Keratinocyte (primary cell): ENCODE results near the gene AHCYL2. TPM values are rescaled to one million over a fixed set of nuclear protein-coding genes. Genes with fewer than 3 reads are reported as not detected.

ENCODE experiments used
- DNase-seq: peaks from one replicate; pipeline ENCODE4 v3.0.0-alpha.2; 2011; ENCODE audit warnings: low read depth, missing footprints, low spot score
- FAIRE-seq: peaks from 2 replicates; lab custom pipeline; 2011; peaks lifted over from hg19 to GRCh38; lab: Jason Lieb, UNC
- H2AFZ ChIP-seq: 2 replicates; pipeline ENCODE4 v1.6.0; 2012; ENCODE audit warnings: low read length, control low read depth, inconsistent platforms; ENCODE audit not compliant: control insufficient read depth
- H3K27ac ChIP-seq: 2 replicates; pipeline ENCODE4 v1.5.1; 2011; ENCODE audit warnings: low read length; ENCODE audit not compliant: control insufficient read depth, insufficient read depth
- H3K27me3 ChIP-seq: 3 replicates; pipeline ENCODE4 v1.6.0; 2011; ENCODE audit warnings: low read length; ENCODE audit not compliant: control insufficient read depth, insufficient read depth; ENCODE audit errors: extremely low read depth
- H3K36me3 ChIP-seq, 2 experiments: 2 replicates in 1 of 2; 3 replicates in 1 of 2; pipeline ENCODE4 v1.5.1; 2011; ENCODE audit warnings: low read length in 2 of 2, mild to moderate bottlenecking in 1 of 2; ENCODE audit not compliant: control insufficient read depth in 2 of 2, insufficient read depth in 2 of 2; ENCODE audit errors: extremely low read depth in 1 of 2
- H3K4me1 ChIP-seq: 3 replicates; pipeline ENCODE4 v1.5.1; 2011; ENCODE audit warnings: low read length; ENCODE audit not compliant: control insufficient read depth, insufficient read depth; ENCODE audit errors: extremely low read depth
- H3K4me2 ChIP-seq: 3 replicates; pipeline ENCODE4 v1.6.0; 2011; ENCODE audit warnings: low read depth, low read length; ENCODE audit not compliant: control insufficient read depth, insufficient read depth; ENCODE audit errors: extremely low read depth
- H3K4me3 ChIP-seq, 3 experiments: fragments of 200-600 bp in 1 of 3; sonication (generic) in 1 of 3; 2 replicates in 2 of 3; 3 replicates in 1 of 3; pipeline ENCODE4 v1.5.1; 2011 to 2016; ENCODE audit warnings: low read length in 3 of 3, mild to moderate bottlenecking in 3 of 3, control low read depth in 2 of 3, inconsistent platforms in 1 of 3, low read depth in 1 of 3, mixed read lengths in 1 of 3, mixed run types in 1 of 3, moderate library complexity in 1 of 3; ENCODE audit not compliant: control insufficient read depth in 2 of 3, insufficient read depth in 2 of 3; ENCODE audit errors: extremely low read depth in 1 of 3
- H3K79me2 ChIP-seq: 2 replicates; pipeline ENCODE4 v1.6.0; 2012; ENCODE audit warnings: low read length; ENCODE audit not compliant: control insufficient read depth, insufficient read depth
- H3K9ac ChIP-seq: 3 replicates; pipeline ENCODE4 v1.6.0; 2011; ENCODE audit warnings: low read length; ENCODE audit not compliant: control insufficient read depth, insufficient read depth; ENCODE audit errors: extremely low read depth
- H3K9me1 ChIP-seq: 3 replicates; pipeline ENCODE4 v1.6.0; 2011; ENCODE audit warnings: low read length; ENCODE audit not compliant: control insufficient read depth, insufficient read depth; ENCODE audit errors: extremely low read depth
- H3K9me3 ChIP-seq: 2 replicates; pipeline ENCODE4 v1.5.1; 2012; ENCODE audit warnings: low read depth, low read length; ENCODE audit not compliant: control insufficient read depth
- H4K20me1 ChIP-seq: 3 replicates; pipeline ENCODE4 v1.6.0; 2011; ENCODE audit warnings: low read length; ENCODE audit not compliant: control insufficient read depth, insufficient read depth; ENCODE audit errors: extremely low read depth
- EZH2 ChIP-seq: IDR thresholded peaks from one replicate; pipeline ENCODE4 v1.6.1; 2012; ENCODE audit warnings: inconsistent platforms, mild to moderate bottlenecking, low read length, moderate library complexity
- dilution Hi-C: fragments of 300-500 bp; cut with MboI; formaldehyde crosslinking; loops from one replicate; pipeline ENCODE4 v1.7.0; 2020; ENCODE audit warnings: low sequenced_read_pairs; ENCODE audit not compliant: extremely low pct_ligation_motif_present
- polyA plus RNA-seq, 5 experiments: library from polyadenylated mRNA; depleted of rRNA in 3 of 5; stranded (reverse) in 3 of 5; stranded (forward) in 1 of 5; unstranded in 1 of 5; fragments of >200 nt; gene quantifications; 1 replicate in 1 of 5; 2 replicates in 3 of 5; 3 replicates in 1 of 5; pipeline versions ENCODE4 v1.2.1 to v1.2.3, GENCODE V29; 2011 to 2012; ENCODE audit warnings: missing spikeins in 2 of 5, low read depth in 1 of 5, low replicate concordance in 1 of 5
- TF ChIP-seq, protein P1 (sequence below), 3 experiments: IDR thresholded peaks in 1 of 3; conservative IDR thresholded peaks in 1 of 3; optimal IDR thresholded peaks in 1 of 3; 2 replicates in 2 of 3; 3 replicates in 1 of 3; pipeline versions ENCODE3 to v1.5.1; 2011; ENCODE audit warnings: low read length in 3 of 3, mild to moderate bottlenecking in 3 of 3, moderate library complexity in 2 of 3, control low read depth in 1 of 3, inconsistent platforms in 1 of 3; ENCODE audit not compliant: insufficient read depth in 2 of 3; ENCODE audit errors: extremely low read depth in 1 of 3

Gene AHCYL2
- polyA plus RNA-seq, 1 donor (not counting 4 experiments of a cell fraction or from before 2014, with no cell fraction given) = 32.8 TPM

DNA sequence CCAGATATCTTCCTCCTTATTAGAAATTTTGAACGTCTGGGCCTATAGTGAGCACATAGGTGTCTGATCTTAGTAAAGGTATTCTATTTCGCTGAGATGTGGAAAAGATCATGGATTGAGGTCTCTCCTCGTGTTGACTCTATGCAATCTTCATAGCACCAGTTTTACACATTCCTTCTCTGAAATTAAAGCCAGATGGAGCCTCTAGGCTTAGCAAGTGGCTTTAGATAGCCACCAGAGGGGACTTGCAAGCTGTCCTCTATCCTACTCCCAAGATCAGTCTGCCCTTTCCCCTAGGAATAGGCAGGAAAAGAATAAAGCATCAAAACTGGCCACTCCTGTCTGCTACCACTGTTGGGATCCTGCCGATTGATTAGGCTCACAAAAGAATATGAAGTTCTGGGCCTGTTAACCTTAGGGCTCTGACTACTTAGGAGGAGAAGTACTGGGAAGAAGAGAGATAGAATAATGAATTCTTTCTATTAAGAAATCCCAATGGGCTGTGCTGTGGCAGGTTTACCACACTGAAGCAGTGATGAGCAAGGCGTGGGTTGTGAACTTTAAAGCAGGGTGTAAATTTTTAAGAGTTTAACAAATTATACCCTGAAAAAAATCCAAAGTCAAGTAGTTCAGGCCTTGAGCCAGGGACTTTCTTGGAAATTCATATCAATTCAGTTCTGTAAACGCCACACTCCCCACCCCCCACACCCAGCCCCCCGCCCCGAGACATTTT is 207.2 kb downstream of the AHCYL2 start:
- no peaks in the 10 kb centered on the region for H3K9me1 ChIP-seq
- H4K20me1 ChIP-seq = no peaks in the 10 kb centered on the region
- dilution Hi-C loops = no loop called here
- peaks cover 7% of the 10 kb centered on the region for H3K79me2 ChIP-seq
- H3K9me3 ChIP-seq = no peaks in the 10 kb centered on the region
- DNase-seq = no peak
- no peak overlapping the region for H3K4me3 ChIP-seq
- no peak for FAIRE-seq
- H3K9ac ChIP-seq = no peak overlapping the region
- H3K4me2 ChIP-seq = no peak overlapping the region
- H3K4me1 ChIP-seq = peaks cover 25% of the 10 kb centered on the region
- no peaks in the 10 kb centered on the region for H3K27me3 ChIP-seq
- H3K36me3 ChIP-seq = peaks cover 2 to 4% of the 10 kb centered on the region in 2 experiments
- H3K27ac ChIP-seq = no peak overlapping the region
- TF ChIP-seq EZH2 = no peak
- H2AFZ ChIP-seq = no peak overlapping the region

DNA sequence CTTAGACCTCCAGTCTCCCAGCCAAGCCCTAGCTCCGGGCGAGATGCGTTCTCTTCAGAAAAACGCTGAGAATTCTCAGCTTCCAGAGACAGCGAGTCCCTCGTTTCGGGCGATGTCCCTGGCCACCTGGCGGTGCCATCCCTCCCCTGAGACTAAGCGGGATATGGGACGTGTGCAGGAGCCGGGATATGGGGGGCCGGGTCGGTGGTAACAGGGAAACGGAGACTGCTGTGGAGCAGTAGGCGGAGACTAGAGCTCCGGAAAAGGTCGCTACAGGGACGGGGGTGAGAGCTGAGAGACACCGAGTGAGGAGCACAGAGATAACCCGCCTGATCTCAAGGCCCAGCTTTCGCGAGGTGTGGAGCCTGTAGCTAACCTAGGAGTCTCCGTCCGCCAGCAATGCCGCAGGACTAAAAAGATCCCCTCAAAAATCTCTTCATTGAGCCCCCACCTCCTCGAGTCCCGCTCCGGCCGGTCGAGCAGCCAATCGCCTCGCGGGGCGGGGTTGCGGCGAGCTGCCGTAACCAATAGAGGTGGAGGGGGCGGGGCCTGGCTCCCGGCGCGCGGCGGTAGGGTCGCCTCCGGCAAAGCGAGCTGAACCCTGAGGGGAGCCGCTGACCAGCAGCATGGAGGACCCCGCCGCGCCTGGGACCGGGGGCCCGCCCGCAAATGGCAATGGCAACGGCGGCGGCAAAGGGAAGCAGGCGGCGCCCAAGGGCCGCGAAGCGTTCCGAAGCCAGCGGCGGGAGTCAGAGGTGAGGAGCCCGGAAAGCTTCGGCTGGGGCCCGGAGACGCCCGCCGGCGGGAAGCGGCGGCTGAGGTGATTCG is 209.2 kb downstream of the AHCYL2 start, which contains the start of gene STRIP2:
TSS of gene STRIP2 (plus strand) at position 586 of the 828 bp plus-strand sequence. CDS start at position 627, 41 bp downstream.
- Histone ChIP-seq H3K9me1 (no peaks in the 10 kb centered on the region), H3K4me2 (peak within 1 kb of the TSS; percentile 93), H3K9me3 (no peaks in the 10 kb centered on the region), H3K36me3 (no peaks in the 10 kb centered on the region), H3K9ac (peak within 1 kb of the TSS; percentile 87), H3K27ac (peak within 1 kb of the TSS; percentile 73), H3K4me1 (peaks cover 38% of the 10 kb centered on the region), H4K20me1 (no peaks in the 10 kb centered on the region), H2AFZ (peak within 1 kb of the TSS; percentile 98), H3K27me3 (no peaks in the 10 kb centered on the region), H3K79me2 (peaks cover 7% of the 10 kb centered on the region), H3K4me3 (peak within 1 kb of the TSS; percentile 68 to 89 (median 87))
- TF ChIP-seq, protein P1, sequence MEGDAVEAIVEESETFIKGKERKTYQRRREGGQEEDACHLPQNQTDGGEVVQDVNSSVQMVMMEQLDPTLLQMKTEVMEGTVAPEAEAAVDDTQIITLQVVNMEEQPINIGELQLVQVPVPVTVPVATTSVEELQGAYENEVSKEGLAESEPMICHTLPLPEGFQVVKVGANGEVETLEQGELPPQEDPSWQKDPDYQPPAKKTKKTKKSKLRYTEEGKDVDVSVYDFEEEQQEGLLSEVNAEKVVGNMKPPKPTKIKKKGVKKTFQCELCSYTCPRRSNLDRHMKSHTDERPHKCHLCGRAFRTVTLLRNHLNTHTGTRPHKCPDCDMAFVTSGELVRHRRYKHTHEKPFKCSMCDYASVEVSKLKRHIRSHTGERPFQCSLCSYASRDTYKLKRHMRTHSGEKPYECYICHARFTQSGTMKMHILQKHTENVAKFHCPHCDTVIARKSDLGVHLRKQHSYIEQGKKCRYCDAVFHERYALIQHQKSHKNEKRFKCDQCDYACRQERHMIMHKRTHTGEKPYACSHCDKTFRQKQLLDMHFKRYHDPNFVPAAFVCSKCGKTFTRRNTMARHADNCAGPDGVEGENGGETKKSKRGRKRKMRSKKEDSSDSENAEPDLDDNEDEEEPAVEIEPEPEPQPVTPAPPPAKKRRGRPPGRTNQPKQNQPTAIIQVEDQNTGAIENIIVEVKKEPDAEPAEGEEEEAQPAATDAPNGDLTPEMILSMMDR (optimal IDR thresholded peaks at IDR 0.05 in 1 of 3, IDR thresholded peaks at IDR 0.05 in 1 of 3, conservative IDR thresholded peaks at IDR 0.05 in 1 of 3; ENCODE audit: extremely low read depth in 1 of 3, insufficient read depth in 2 of 3, low read length in 3 of 3) = peak in 2 of 3 experiments; percentile 17 to 33
- no peak for TF ChIP-seq EZH2
- FAIRE-seq = peak; percentile 23
- no peak for DNase-seq
- dilution Hi-C loops = no loop called here
